ENCODE data around the gene STRIT1. TPM values are rescaled to one million over a fixed set of nuclear protein-coding genes. Genes with fewer than 3 reads are reported as not detected.

STRIT1 gene
- total and polyA plus RNA-seq, 2 of the 4 experiments (the other 2 are of a cell fraction): not detected

GRCh38 chr3:155326901-155327300, 33.4 kb upstream of the STRIT1 start:
- ChIA-PET CTCF (no interaction called here), POLR2A (ENCODE audit: unreplicated experiment) (no interaction called here)
- no peak overlapping the region for H3K14ac ChIP-seq (replicated peaks; ENCODE audit: low read depth, low read length)
- no peak overlapping the region for H3K4ac ChIP-seq (ENCODE audit: low read depth, low read length)
- TF ChIP-seq NFE2L2 (IDR thresholded peaks at IDR 0.05; ENCODE audit: low read depth, low read length) (no peak), CEBPB (IDR thresholded peaks at IDR 0.05; ENCODE audit: low read depth, low read length) (no peak), BHLHE40 (IDR thresholded peaks at IDR 0.05; ENCODE audit: low read depth, low read length) (no peak), USF2 (IDR thresholded peaks at IDR 0.05; ENCODE audit: low read depth, low read length) (no peak), SMC3 (IDR thresholded peaks at IDR 0.05; ENCODE audit: low read depth, low read length) (no peak), MXI1 (IDR thresholded peaks at IDR 0.05; ENCODE audit: borderline replicate concordance, low read depth, low read length) (no peak), RAD21 (IDR thresholded peaks at IDR 0.05; ENCODE audit: low read length) (no peak), POLR2A (IDR thresholded peaks at IDR 0.05; ENCODE audit: low read depth, low read length) (no peak), CHD1 (IDR thresholded peaks at IDR 0.05; ENCODE audit: low read depth, low read length) (no peak), ELK1 (IDR thresholded peaks at IDR 0.05; ENCODE audit: borderline replicate concordance, low read depth, low read length) (no peak), RFX5 (IDR thresholded peaks at IDR 0.05; ENCODE audit: low read depth, low read length) (no peak)
- H3K56ac ChIP-seq (ENCODE audit: extremely low read depth, insufficient read depth, low read length): no peak overlapping the region
- H3K9me1 ChIP-seq (ENCODE audit: insufficient read depth, low read length): no peaks in the 10 kb centered on the region; the same call in 1 of the 2 replicates
- no peak overlapping the region for H3K4me3 ChIP-seq (ENCODE audit: insufficient read depth, low read depth, low read length)
- H2BK15ac ChIP-seq (ENCODE audit: low read depth, low read length): no peak overlapping the region
- no peaks in the 10 kb centered on the region; the same call in 1 of the 2 replicates for H3K27me3 ChIP-seq (ENCODE audit: control insufficient read depth, insufficient read depth, low read length)
- no peak overlapping the region for H3K27ac ChIP-seq (ENCODE audit: insufficient read depth, low read length)
- H2BK5ac ChIP-seq (ENCODE audit: low read depth, low read length, poor library complexity, severe bottlenecking): no peak overlapping the region
- dilution Hi-C loops (cut with HindIII; ENCODE audit: low sequenced_read_pairs, unreplicated experiment): no loop called here
- H3K9ac ChIP-seq (ENCODE audit: low read depth, low read length): no peak overlapping the region
- DNase-seq: no peak
- no peak overlapping the region for H4K8ac ChIP-seq (ENCODE audit: low read depth in 2 of 2, low read length in 2 of 2)
- no peak overlapping the region for H2AFZ ChIP-seq (replicated peaks; ENCODE audit: low read length, poor library complexity)
- no peak overlapping the region for H2AK5ac ChIP-seq (ENCODE audit: low read depth, low read length)
- H4K5ac ChIP-seq (ENCODE audit: low read depth, low read length): no peak overlapping the region
- H2BK20ac ChIP-seq (ENCODE audit: low read depth, low read length): no peak overlapping the region
- WGBS, 2 experiments (ENCODE audit: extremely low coverage in 2 of 2, insufficient read length in 1 of 2): 80% methylated on average over 1 of the region's 4 CpGs; no CpG with 5 or more reads in 1 of the 2 experiments
- in situ Hi-C loops (cut with MboI; ENCODE audit: low sequenced_read_pairs): loop anchor here (5.0 to 25.0 kb wide), 3 partner anchors 560 to 1002 kb away; partner anchors contain the start of gene DHX36
- H3K23ac ChIP-seq (ENCODE audit: low read depth, low read length): no peak overlapping the region
- no peaks in the 10 kb centered on the region for H3K36me3 ChIP-seq (ENCODE audit: control insufficient read depth, insufficient read depth, low read length)
- no peak overlapping the region for H2BK120ac ChIP-seq (ENCODE audit: low read depth, low read length)
- no peaks in the 10 kb centered on the region for H3K79me1 ChIP-seq (ENCODE audit: low read depth in 1 of 2, low read length in 2 of 2)
- H2AK9ac ChIP-seq (replicated peaks; ENCODE audit: low read depth, low read length, poor library complexity): no peak overlapping the region
- ATAC-seq (ENCODE audit: low read depth): no peak
- intact Hi-C loops (cut with micrococcal nuclease): no loop called here
- no peaks in the 10 kb centered on the region for H3K9me3 ChIP-seq (ENCODE audit: control insufficient read depth, insufficient read depth, low read length)
- no peaks in the 10 kb centered on the region for H3K4me1 ChIP-seq (ENCODE audit: control insufficient read depth, insufficient read depth, low read length)
- H3K18ac ChIP-seq (ENCODE audit: low read depth, low read length): no peak overlapping the region
- no TSS peak for BruUV-seq (replicated peaks)
- H3K4me2 ChIP-seq (ENCODE audit: low read depth, low read length): no peak overlapping the region
- no peaks in the 10 kb centered on the region for H4K20me1 ChIP-seq (ENCODE audit: insufficient read depth, low read length)
- no peak overlapping the region for H4K91ac ChIP-seq (ENCODE audit: insufficient read depth, low read depth, low read length)
